NCI-H146 (cell line): ENCODE data around the gene NPC1.

Source experiments
- DNase-seq: peaks from one replicate; lab custom pipeline; 2025; lab: John Stamatoyannopoulos, UW

Gene NPC1

DNA sequence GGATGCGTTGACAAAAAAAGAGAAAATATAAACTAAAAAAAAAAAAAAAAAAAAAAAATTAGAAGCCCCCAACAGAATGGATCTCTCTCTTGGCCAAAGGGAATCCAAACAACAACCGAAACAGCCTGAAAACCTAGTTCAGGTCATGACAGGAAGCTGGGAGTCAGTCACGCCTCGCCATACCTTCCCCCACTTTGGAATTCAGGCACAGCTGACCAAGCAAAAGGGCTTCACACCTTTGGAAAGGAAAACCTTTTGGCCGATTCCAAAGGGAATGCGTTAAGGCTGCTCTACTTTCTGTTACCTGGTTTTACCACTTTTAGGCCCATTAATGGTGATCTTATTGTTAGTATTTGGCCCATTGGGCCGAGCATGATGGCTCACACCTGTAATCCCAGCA is 100.9 kb downstream of the NPC1 start:
- no peak for DNase-seq

DNA sequence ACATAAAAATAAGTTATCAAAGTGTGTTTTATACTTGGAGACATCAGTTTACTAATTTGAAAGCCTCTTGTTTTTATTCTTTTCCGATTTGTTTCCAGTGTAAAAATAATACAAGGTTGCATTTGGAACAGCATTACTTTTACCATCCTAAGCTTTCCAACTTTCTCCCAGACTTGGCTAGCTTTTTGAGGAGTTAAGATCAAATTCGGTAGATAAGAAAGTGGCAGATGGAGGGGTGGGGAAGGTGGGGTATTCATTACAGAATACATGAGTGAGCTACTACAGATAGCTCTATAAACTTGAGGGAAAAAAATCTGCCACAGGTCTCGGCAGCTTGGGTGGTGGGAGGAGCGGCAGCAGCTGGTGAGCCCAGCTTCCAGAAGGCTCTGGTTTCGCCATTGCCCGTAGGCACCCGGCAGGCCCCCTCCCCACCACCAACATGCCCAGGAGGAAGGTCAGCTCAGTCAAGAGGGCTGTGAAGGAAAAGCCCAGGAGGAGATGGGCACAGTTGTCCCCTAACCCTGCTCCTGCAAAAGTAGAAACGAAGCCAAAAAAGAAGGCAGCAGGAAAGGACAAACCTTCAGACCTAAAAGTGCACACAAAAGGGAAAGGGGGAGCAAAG is 101.6 kb downstream of the NPC1 start:
- DNase-seq: no peak
